Measurements from ENCODE around the gene EML1.

DNA sequence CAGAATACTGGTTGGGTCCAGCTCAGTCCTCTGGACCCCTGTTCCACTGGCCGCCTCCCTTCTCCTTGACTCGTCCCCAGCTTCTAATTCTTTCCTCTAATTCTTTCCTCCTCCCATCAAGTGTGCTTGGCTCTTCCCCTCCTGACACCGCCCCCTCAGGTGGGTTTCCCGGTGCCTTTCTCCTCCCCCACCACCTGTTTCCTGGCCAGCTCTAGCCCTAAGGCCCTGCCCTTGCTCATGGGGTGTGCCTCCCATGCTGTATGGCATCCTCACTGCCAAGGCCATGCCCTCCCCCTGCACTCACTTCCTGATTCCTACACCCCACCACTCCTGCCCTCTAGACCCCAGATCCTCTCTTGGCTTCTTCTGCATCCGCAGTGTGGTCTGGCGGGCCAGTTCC is 12.1 kb upstream of the EML1 start:
- no peak for TF ChIP-seq POLR2A (IDR thresholded peaks at IDR 0.05)
- TF ChIP-seq, protein P1, sequence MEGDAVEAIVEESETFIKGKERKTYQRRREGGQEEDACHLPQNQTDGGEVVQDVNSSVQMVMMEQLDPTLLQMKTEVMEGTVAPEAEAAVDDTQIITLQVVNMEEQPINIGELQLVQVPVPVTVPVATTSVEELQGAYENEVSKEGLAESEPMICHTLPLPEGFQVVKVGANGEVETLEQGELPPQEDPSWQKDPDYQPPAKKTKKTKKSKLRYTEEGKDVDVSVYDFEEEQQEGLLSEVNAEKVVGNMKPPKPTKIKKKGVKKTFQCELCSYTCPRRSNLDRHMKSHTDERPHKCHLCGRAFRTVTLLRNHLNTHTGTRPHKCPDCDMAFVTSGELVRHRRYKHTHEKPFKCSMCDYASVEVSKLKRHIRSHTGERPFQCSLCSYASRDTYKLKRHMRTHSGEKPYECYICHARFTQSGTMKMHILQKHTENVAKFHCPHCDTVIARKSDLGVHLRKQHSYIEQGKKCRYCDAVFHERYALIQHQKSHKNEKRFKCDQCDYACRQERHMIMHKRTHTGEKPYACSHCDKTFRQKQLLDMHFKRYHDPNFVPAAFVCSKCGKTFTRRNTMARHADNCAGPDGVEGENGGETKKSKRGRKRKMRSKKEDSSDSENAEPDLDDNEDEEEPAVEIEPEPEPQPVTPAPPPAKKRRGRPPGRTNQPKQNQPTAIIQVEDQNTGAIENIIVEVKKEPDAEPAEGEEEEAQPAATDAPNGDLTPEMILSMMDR (IDR thresholded peaks at IDR 0.05) = no peak

All from body of pancreas (tissue), 4 donors.